IMR-90 (cell line): ENCODE data around the gene PDE6B. TPM values are rescaled to one million over a fixed set of nuclear protein-coding genes. Genes with fewer than 3 reads are reported as not detected.

Experiments
- ATAC-seq: fragments of 200-7000 bp; cut with Tn5 transposase; 2 replicates; pipeline ENCODE4 v1.9.1; 2020; ENCODE audit warnings: low read depth, mild to moderate bottlenecking, moderate library complexity
- BruUV-seq: library from RNA; stranded (reverse); fragments of 400-500 nt; replicated peaks from 2 replicates; lab custom pipeline; 2021; lab: Mats Ljungman, UMichigan
- CTCF ChIA-PET: fragments of 300-600 bp; formaldehyde crosslinking; extraction: SDS; loops from one replicate; lab custom pipeline; 2021; ENCODE audit warnings: antibody characterized with exemption; lab: Yijun Ruan, JAX
- POLR2A ChIA-PET: fragments of 300-600 bp; sonication (Branson Sonifier 250); formaldehyde crosslinking; loops from one replicate; lab custom pipeline; 2022; ENCODE audit warnings: antibody characterized with exemption; ENCODE audit not compliant: unreplicated experiment; lab: Charles Lee
- DNase-seq: peaks from one replicate; pipeline ENCODE4 v3.0.0; 2013
- H2AFZ ChIP-seq: replicated peaks from 2 replicates; pipeline ENCODE3; 2013; ENCODE audit warnings: low read length, mild to moderate bottlenecking; ENCODE audit not compliant: poor library complexity
- H2AK5ac ChIP-seq: 2 replicates; pipeline ENCODE4 v1.6.1; 2013; ENCODE audit warnings: low read depth, low read length, inconsistent platforms
- H2AK9ac ChIP-seq: replicated peaks from 2 replicates; pipeline ENCODE3; 2013; ENCODE audit warnings: mild to moderate bottlenecking, low read depth, low read length, moderate library complexity; ENCODE audit not compliant: poor library complexity
- H2BK120ac ChIP-seq: 2 replicates; pipeline ENCODE4 v1.6.1; 2013; ENCODE audit warnings: low read depth, low read length, inconsistent platforms
- H2BK15ac ChIP-seq: 3 replicates; pipeline ENCODE4 v1.6.1; 2013; ENCODE audit warnings: low read depth, low read length, inconsistent platforms
- H2BK20ac ChIP-seq: 2 replicates; pipeline ENCODE4 v1.6.1; 2013; ENCODE audit warnings: low read depth, mild to moderate bottlenecking, inconsistent platforms, low read length, moderate library complexity
- H2BK5ac ChIP-seq: 2 replicates; pipeline ENCODE4 v1.6.1; 2013; ENCODE audit warnings: mild to moderate bottlenecking, low read depth, low read length, inconsistent platforms; ENCODE audit not compliant: poor library complexity, severe bottlenecking
- H3K14ac ChIP-seq: replicated peaks from 2 replicates; pipeline ENCODE4 v1.6.1; 2013; ENCODE audit warnings: low read depth, low read length, inconsistent platforms
- H3K18ac ChIP-seq: 2 replicates; pipeline ENCODE4 v1.6.1; 2013; ENCODE audit warnings: low read depth, low read length, control low read depth
- H3K23ac ChIP-seq: 2 replicates; pipeline ENCODE4 v1.6.1; 2013; ENCODE audit warnings: low read depth, low read length, inconsistent platforms
- H3K27ac ChIP-seq: 2 replicates; pipeline ENCODE4 v1.5.1; 2013; ENCODE audit warnings: mild to moderate bottlenecking, control low read depth, low read length; ENCODE audit not compliant: insufficient read depth
- H3K27me3 ChIP-seq: 2 replicates; pipeline ENCODE4 v1.6.1; 2013; ENCODE audit warnings: low read length; ENCODE audit not compliant: control insufficient read depth, insufficient read depth
- H3K36me3 ChIP-seq: 2 replicates; pipeline ENCODE4 v1.6.1; 2013; ENCODE audit warnings: low read length, mixed read lengths; ENCODE audit not compliant: control insufficient read depth, insufficient read depth
- H3K4ac ChIP-seq: 2 replicates; pipeline ENCODE4 v1.6.1; 2013; ENCODE audit warnings: low read depth, low read length, inconsistent platforms
- H3K4me1 ChIP-seq: 2 replicates; pipeline ENCODE4 v1.6.1; 2013; ENCODE audit warnings: low read length, mixed read lengths; ENCODE audit not compliant: control insufficient read depth, insufficient read depth
- H3K4me2 ChIP-seq: 2 replicates; pipeline ENCODE4 v1.6.1; 2013; ENCODE audit warnings: low read depth, mild to moderate bottlenecking, control low read depth, low read length, moderate library complexity
- H3K4me3 ChIP-seq: 2 replicates; pipeline ENCODE4 v1.5.1; 2013; ENCODE audit warnings: low read depth, mild to moderate bottlenecking, control low read depth, low read length, moderate library complexity; ENCODE audit not compliant: insufficient read depth
- H3K56ac ChIP-seq: 2 replicates; pipeline ENCODE4 v1.6.1; 2013; ENCODE audit warnings: low read length, inconsistent platforms; ENCODE audit not compliant: insufficient read depth; ENCODE audit errors: extremely low read depth
- H3K79me1 ChIP-seq, 2 experiments: 2 replicates each; pipeline ENCODE4 v1.6.1; 2013; ENCODE audit warnings: low read length in 2 of 2, inconsistent platforms in 1 of 2, low read depth in 1 of 2
- H3K9ac ChIP-seq: 2 replicates; pipeline ENCODE4 v1.6.1; 2013; ENCODE audit warnings: low read depth, low read length, control low read depth
- H3K9me1 ChIP-seq: 2 replicates; pipeline ENCODE4 v1.6.1; 2013; ENCODE audit warnings: low read length, inconsistent platforms; ENCODE audit not compliant: insufficient read depth
- H3K9me3 ChIP-seq: 2 replicates; pipeline ENCODE4 v1.6.1; 2013; ENCODE audit warnings: low read length; ENCODE audit not compliant: control insufficient read depth, insufficient read depth
- H4K20me1 ChIP-seq: 2 replicates; pipeline ENCODE4 v1.6.1; 2013; ENCODE audit warnings: low read length, inconsistent platforms; ENCODE audit not compliant: insufficient read depth
- H4K5ac ChIP-seq: 2 replicates; pipeline ENCODE4 v1.6.1; 2013; ENCODE audit warnings: mild to moderate bottlenecking, low read depth, low read length, control low read depth
- H4K8ac ChIP-seq, 2 experiments: 2 replicates each; pipeline ENCODE4 v1.6.1; 2013; ENCODE audit warnings: low read depth in 2 of 2, low read length in 2 of 2, control low read depth in 1 of 2, inconsistent platforms in 1 of 2
- H4K91ac ChIP-seq: 2 replicates; pipeline ENCODE4 v1.6.1; 2013; ENCODE audit warnings: low read depth, low read length, inconsistent platforms; ENCODE audit not compliant: insufficient read depth
- BHLHE40 ChIP-seq: fragments of 150-350 bp; IDR thresholded peaks from 2 replicates; pipeline ENCODE4 v1.6.1; 2016; ENCODE audit warnings: mild to moderate bottlenecking, low read depth, low read length
- CEBPB ChIP-seq: IDR thresholded peaks from 2 replicates; pipeline ENCODE4 v1.6.1; 2012; ENCODE audit warnings: low read depth, low read length, improper control_type of control experiment
- CHD1 ChIP-seq: IDR thresholded peaks from 2 replicates; pipeline ENCODE4 v1.6.1; 2012; ENCODE audit warnings: low read depth, low read length, improper control_type of control experiment
- CTCF ChIP-seq: conservative IDR thresholded peaks from 2 replicates; pipeline ENCODE4 v1.5.1; 2012; ENCODE audit warnings: mild to moderate bottlenecking, low read depth, low read length, improper control_type of control experiment
- ELK1 ChIP-seq: fragments of 150-350 bp; IDR thresholded peaks from 2 replicates; pipeline ENCODE4 v1.6.1; 2016; ENCODE audit warnings: low read depth, mild to moderate bottlenecking, low read length, moderate library complexity, borderline replicate concordance
- FOS ChIP-seq: fragments of 150-350 bp; IDR thresholded peaks from 2 replicates; pipeline ENCODE4 v1.6.1; 2016; ENCODE audit warnings: low read depth, low read length
- MAZ ChIP-seq: IDR thresholded peaks from 2 replicates; pipeline ENCODE4 v1.6.1; 2012; ENCODE audit warnings: low read depth, mild to moderate bottlenecking, low read length, improper control_type of control experiment, moderate library complexity, borderline replicate concordance
- MXI1 ChIP-seq: IDR thresholded peaks from 2 replicates; pipeline ENCODE4 v1.6.1; 2012; ENCODE audit warnings: low read depth, mild to moderate bottlenecking, low read length, moderate library complexity, borderline replicate concordance
- NFE2L2 ChIP-seq: fragments of 150-350 bp; IDR thresholded peaks from 2 replicates; pipeline ENCODE4 v1.6.1; 2016; ENCODE audit warnings: low read depth, mild to moderate bottlenecking, low read length
- POLR2A ChIP-seq: IDR thresholded peaks from 2 replicates; pipeline ENCODE4 v1.6.1; 2012; ENCODE audit warnings: mild to moderate bottlenecking, low read depth, low read length
- RAD21 ChIP-seq: IDR thresholded peaks from 2 replicates; pipeline ENCODE4 v1.6.1; 2012; ENCODE audit warnings: low read length, improper control_type of control experiment
- RFX5 ChIP-seq: IDR thresholded peaks from 2 replicates; pipeline ENCODE4 v1.8.0; 2012; ENCODE audit warnings: low read depth, mild to moderate bottlenecking, low read length, moderate library complexity
- SMC3 ChIP-seq: fragments of 150-350 bp; IDR thresholded peaks from 2 replicates; pipeline ENCODE4 v1.6.1; 2016; ENCODE audit warnings: low read depth, mild to moderate bottlenecking, antibody characterized with exemption, low read length, moderate library complexity
- USF2 ChIP-seq: fragments of 150-350 bp; IDR thresholded peaks from 2 replicates; pipeline ENCODE4 v1.6.1; 2017; ENCODE audit warnings: mild to moderate bottlenecking, antibody characterized with exemption, low read length, low read depth
- WGBS, 2 experiments: methylation state at CpG; one replicate each; pipeline versions ENCODE4 v1.1.5 to v1.1.7; 2013; ENCODE audit warnings: missing lambda C conversion rate in 2 of 2; ENCODE audit not compliant: insufficient read length in 1 of 2; ENCODE audit errors: extremely low coverage in 2 of 2; 5-methylcytosine and 5-hydroxymethylcytosine counted together
- dilution Hi-C: fragments of 300-500 bp; cut with HindIII; formaldehyde crosslinking; loops from one replicate; pipeline ENCODE4 v1.14.3; 2018; ENCODE audit warnings: low sequenced_read_pairs; ENCODE audit not compliant: unreplicated experiment
- in situ Hi-C: fragments of 300-500 bp; cut with MboI; formaldehyde crosslinking; loops from 3 replicates; pipeline ENCODE4 v1.14.3; 2019; ENCODE audit warnings: low sequenced_read_pairs, inconsistent platforms, mixed read lengths
- intact Hi-C: fragments of 100-400 bp; cut with micrococcal nuclease; formaldehyde crosslinking; loops from 2 replicates; pipeline ENCODE4 v1.10.0; 2022
- polyA plus RNA-seq, 3 experiments: library from polyadenylated mRNA; depleted of rRNA; stranded (reverse); fragments of >200 nt; gene quantifications; 2 replicates each; pipeline ENCODE4 v1.2.3, GENCODE V29; 2012; ENCODE audit warnings: low replicate concordance in 1 of 3
- total RNA-seq: library from RNA; depleted of rRNA; stranded (reverse); fragments of >200 nt; gene quantifications from 2 replicates; pipeline ENCODE4 v1.2.3, GENCODE V29; 2012

The PDE6B gene
- total and polyA plus RNA-seq, 2 of the 4 experiments (the other 2 are of a cell fraction), result under 0.01 TPM; not detected in 1

- peaks cover 3% of the 10 kb centered on the region for H3K9me3 ChIP-seq
- H2AK5ac ChIP-seq, result no peak overlapping the region
- no peak overlapping the region for H2AK9ac ChIP-seq
- ChIA-PET POLR2A (no interaction called here), CTCF (no interaction called here)
- H2BK5ac ChIP-seq, result no peak overlapping the region
- H3K27me3 ChIP-seq, result peaks cover 11% of the 10 kb centered on the region; the same call in 1 of the 2 replicates
- no peak overlapping the region for H4K91ac ChIP-seq
- H4K8ac ChIP-seq, result no peak overlapping the region
- no TSS peak for BruUV-seq
- H3K4me3 ChIP-seq, result no peak overlapping the region
- H3K4ac ChIP-seq, result no peak overlapping the region
- no peak for ATAC-seq
- dilution Hi-C loops, result no loop called here
- whole genome bisulfite sequencing, 2 experiments, result 38% methylated on average over 9 of the region's 28 CpGs; no CpG with 5 or more reads in 1 of the 2 experiments
- in situ Hi-C loops, result no loop called here
- no peaks in the 10 kb centered on the region for H3K9me1 ChIP-seq
- DNase-seq, result no peak
- H3K4me2 ChIP-seq, result no peak overlapping the region
- H3K14ac ChIP-seq, result no peak overlapping the region
- H2BK15ac ChIP-seq, result no peak overlapping the region
- no peaks in the 10 kb centered on the region for H3K4me1 ChIP-seq
- no peak overlapping the region for H3K27ac ChIP-seq
- TF ChIP-seq BHLHE40 (no peak), RAD21 (no peak), CTCF (no peak), FOS (no peak), RFX5 (no peak), MXI1 (no peak), SMC3 (no peak), CEBPB (no peak), MAZ (no peak), USF2 (no peak), ELK1 (no peak), NFE2L2 (no peak), POLR2A (no peak), CHD1 (no peak)
- H3K9ac ChIP-seq, result no peak overlapping the region
- no peaks in the 10 kb centered on the region for H4K20me1 ChIP-seq
- no peak overlapping the region for H3K18ac ChIP-seq
- intact Hi-C loops, result no loop called here
- H3K56ac ChIP-seq, result no peak overlapping the region
- no peaks in the 10 kb centered on the region for H3K36me3 ChIP-seq
- no peak overlapping the region for H2BK120ac ChIP-seq
- no peak overlapping the region for H4K5ac ChIP-seq
- H3K79me1 ChIP-seq, result no peaks in the 10 kb centered on the region
- no peak overlapping the region for H3K23ac ChIP-seq
- no peak overlapping the region for H2BK20ac ChIP-seq
- no peak overlapping the region for H2AFZ ChIP-seq
Observed at GRCh38 chr4:648579-649292, 23.4 kb downstream of the PDE6B start.
